ENCODE measurements around the gene ZNF888. TPM values are rescaled to one million over a fixed set of nuclear protein-coding genes. Genes with fewer than 3 reads are reported as not detected.
A peak's percentile ranks its signal among the peaks of the same experiment; 100 is the strongest.
"Not testable (repeated sequence)": the region's sequence is repeated elsewhere in the genome, so short reads cannot be mapped to it uniquely, and the experiment has no call there.

The ZNF888 gene
- polyA plus RNA-seq (ENCODE audit: insufficient read length), result 14.8 TPM
- long read RNA-seq, donor 1, result 0 reads
- long read RNA-seq, donor 2, full-length matches to known transcripts, result 1 of 1 reads
- long read RNA-seq, donor 2, partial matches to known transcripts, result 0 of 1 reads
- long read RNA-seq, donor 2, other reads (novel, unspliced or antisense), result 0 of 1 reads
- long read RNA-seq, donor 3, result 0 reads
- long read RNA-seq, donor 4, result 0 reads
- long read RNA-seq, donor 5, result 0 reads
- long read RNA-seq, donor 6, full-length matches to known transcripts, result 2 of 2 reads
- long read RNA-seq, donor 6, partial matches to known transcripts, result 0 of 2 reads
- long read RNA-seq, donor 6, other reads (novel, unspliced or antisense), result 0 of 2 reads
- long read RNA-seq, donor 7, partial matches to known transcripts, result 0 of 6 reads
- long read RNA-seq, donor 7, other reads (novel, unspliced or antisense), result 6 of 6 reads
- long read RNA-seq, donor 8, result 0 reads

DNA sequence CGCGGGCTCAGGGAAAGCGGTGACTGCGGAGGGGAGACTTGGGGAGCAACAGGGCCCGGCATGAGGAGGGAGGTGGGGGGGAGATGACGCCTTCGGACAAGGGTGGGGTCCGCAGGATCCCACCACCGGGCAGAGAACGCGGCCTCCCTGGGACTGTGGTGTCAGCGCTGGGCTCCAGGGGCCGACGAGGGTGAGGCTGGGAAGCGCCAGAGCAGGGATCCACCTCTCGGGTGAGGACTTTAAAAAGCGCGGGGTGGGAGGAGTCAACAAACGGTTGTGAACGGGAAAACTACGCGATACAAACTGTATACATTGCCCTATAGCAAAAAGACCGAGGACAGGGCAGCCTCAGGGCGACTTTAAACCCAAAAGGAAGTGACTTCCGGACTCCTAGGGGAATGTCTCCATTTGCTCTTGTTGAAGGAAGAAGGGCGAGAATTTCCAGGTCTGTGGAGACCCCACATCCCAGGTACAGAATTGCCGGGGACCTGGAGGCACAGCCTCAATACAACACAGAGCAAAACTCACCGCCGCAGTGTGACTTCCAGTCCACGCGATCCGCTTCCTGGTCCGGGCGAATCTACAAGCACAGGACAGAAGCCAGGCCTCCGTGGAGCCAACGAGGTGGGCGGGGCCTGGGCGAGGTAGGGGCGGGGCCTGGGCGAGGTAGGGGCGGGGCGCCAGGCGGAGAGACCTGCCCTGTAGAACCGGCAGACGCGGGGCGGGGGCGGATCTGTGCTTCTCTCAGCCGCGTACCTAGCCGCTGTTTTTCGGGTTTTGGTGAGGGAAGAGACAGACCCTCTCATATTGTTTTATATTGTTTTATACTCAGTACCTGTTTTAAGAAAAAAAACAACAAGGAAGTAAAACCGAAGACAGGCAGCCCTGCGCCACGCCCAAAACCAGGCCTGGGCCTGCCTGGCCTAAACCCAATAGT is at the start of gene ZNF888:
ZNF888 (minus strand) TSS at position 588 of the 937 bp plus-strand sequence. CDS start 5,555 bp downstream, outside the sequence.
- peak; percentile 80 for DNase-seq

DNA sequence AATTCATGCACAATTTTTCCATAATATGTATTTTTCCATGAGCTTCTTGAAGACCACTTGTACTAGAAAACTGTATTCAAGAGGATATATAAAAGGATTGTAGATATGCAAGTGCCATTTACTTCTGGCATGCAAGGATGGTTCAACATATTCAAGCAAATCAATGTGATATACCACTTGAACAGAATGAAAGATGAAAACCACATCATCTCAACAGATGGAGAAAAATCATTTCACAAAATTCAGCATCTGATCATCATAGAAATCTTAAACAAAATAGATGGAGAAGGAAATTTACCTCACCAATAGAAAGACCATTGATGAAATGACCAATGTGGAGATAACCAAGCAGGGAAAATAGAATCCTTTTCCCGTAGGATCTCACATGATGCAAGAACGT is 44.5 kb upstream of the ZNF888 start:
- DNase-seq, result no peak

DNA sequence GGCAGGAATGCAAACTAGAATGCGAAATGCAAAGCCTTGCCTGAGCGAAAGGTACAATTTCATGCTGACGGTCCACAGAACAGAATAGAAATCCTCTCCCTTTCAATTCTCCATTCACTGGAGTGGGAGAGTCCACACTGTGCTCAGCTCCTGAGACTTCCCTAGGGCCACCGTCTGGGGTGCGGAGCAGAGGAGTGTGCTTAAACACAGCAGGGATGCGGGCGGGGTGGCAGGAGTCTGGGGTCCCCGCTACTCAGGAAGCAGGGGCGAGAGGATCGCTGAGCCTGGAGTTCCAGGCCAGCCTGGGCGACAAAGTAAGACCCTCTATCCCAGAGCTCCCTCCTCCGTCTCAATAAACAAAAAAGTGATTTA is 40.0 kb upstream of the ZNF888 start:
- DNase-seq, result no peak

DNA sequence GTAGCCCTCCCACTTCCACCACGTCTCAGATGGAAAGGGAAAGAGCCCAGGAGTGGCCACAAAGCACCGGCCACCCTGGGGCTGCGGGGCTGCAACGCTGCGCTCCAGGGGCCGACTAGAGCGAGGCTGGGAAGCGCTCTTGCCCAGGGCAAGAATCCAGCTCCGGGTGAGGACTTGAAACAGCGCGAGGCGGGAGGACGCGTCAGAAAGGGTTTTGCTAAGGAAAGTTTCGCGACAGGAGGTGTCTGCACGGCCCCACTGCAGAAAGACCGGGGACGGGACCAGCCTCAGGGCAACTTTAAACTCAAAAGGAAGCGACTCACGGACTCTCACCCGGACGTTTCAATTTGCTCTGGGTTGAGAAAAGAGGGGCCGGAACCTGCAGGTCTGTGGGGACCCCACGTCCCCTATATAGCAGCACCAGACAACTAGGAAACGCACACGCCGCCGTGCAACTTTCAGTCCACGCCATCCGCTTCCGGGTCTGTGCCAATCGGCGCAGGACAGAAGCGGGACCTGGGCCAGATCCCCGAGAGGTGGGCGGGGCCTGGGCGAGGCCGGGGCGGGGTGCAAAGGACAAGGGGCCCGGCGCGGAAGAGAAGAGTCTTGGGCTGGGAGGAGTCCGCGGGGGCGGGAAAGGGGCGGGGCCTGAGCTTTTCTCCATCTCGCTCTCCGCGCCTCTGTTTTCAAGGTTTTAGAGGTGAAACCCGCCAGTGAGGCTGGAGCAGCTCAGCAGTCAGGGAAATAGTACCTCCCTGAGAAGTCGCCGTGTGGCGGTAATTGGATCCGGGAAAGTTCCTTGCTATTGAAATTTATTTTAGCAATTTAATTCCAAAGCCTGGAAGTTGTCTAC is 39.4 kb upstream of the ZNF888 start, which contains the start of gene ZNF816:
ZNF816 (minus strand) TSS at position 488 of the 853 bp plus-strand sequence. CDS start 6,792 bp downstream, outside the sequence.
- peak; percentile 95 for DNase-seq

DNA sequence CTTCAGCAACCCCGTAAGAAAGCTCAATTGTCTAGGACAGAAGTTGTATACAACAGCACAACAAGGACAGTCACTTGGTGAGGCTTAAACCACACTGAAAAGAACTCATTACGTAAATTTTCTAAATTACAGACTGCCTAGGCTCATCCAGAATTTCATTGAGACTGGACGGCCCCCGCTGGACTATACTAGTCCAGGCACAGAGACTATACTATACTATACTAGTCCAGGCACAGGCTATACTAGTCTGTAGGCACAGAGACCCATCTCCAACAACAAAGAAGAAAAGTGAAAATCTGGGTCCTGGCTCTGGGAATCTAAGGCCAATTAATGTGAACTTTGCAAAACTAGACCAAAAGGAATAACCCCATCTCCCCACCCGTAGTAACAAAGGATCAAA is 38.8 kb upstream of the ZNF888 start:
- no peak for DNase-seq

- DNase-seq, result no peak
Observed at GRCh38 chr19:52959613-52960295, 36.5 kb upstream of the ZNF888 start.

- no peak for DNase-seq
Observed at GRCh38 chr19:52957591-52957990, 34.4 kb upstream of the ZNF888 start.

- no peak for DNase-seq
Observed at GRCh38 chr19:52956917-52957316, 33.7 kb upstream of the ZNF888 start.

DNA sequence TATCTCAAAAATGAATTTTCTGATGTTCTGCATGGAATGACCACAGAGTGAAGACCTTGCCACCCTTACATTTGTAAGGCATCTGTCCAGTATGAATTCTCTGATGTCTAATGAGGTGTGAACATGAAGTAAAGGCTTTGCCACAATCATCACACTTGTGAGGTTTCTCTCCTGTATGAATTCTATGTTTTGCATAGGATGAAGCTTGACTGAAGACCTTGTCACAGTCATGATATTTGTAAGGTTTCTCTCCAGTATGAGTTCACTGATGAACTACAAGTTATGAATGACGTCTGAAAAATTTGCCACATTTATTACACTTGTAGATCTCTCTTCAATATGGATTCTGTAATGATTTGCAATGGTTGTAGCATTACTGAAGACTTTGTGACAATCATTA is 26.2 kb upstream of the ZNF888 start:
- DNase-seq, result no peak

- no peak for DNase-seq
Observed at GRCh38 chr19:52948025-52948770, 25.0 kb upstream of the ZNF888 start.

DNA sequence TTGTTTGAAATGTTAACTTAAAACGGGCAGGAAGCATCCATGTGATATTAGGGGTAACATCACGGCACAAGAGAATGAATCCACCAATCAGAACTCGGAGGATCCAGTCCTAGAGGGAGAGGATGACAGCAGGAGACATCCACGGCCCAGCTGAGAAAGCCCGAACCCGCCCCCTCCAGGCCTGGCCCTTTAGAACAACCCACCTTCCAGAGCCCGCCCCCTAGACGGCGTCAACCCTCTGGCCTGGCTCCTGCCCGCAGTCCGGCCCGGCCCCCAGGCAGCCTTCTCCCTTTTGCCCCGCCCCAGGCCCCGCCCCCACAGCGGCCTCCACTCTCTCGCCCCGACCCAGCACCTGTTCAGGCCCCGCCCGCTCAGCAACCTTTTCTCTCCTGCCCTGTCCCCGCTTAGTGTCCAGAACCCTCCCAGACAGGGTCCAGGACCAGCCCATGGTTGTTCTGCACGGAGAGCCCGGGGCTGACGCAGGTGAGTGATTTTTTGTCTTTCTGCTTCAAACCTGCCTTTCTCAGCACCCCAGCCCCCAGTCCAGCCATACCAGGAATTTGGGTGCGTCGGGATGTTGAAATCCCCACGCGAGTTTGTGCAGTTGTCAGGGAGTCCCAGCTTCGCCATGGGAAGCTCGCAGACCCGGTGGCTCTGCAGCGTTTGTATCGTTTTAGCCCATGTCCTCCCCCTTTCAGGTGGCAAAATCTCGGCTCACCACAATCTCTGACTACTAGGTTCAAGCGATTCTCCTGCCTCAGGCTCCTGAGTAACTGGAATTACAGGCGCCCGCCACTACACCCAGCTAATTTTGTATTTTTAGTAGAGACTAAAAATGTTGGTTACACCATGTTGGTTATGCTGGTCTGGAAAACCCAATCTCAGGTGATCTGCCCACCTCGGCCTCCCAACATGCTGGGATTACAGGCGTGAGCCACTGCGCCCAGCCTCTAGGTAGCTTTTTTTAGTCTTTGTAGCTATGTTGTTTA is 23.4 kb upstream of the ZNF888 start:
- DNase-seq, result peak; percentile 82

- no peak for DNase-seq
Observed at GRCh38 chr19:52945652-52946321, 22.6 kb upstream of the ZNF888 start.

DNA sequence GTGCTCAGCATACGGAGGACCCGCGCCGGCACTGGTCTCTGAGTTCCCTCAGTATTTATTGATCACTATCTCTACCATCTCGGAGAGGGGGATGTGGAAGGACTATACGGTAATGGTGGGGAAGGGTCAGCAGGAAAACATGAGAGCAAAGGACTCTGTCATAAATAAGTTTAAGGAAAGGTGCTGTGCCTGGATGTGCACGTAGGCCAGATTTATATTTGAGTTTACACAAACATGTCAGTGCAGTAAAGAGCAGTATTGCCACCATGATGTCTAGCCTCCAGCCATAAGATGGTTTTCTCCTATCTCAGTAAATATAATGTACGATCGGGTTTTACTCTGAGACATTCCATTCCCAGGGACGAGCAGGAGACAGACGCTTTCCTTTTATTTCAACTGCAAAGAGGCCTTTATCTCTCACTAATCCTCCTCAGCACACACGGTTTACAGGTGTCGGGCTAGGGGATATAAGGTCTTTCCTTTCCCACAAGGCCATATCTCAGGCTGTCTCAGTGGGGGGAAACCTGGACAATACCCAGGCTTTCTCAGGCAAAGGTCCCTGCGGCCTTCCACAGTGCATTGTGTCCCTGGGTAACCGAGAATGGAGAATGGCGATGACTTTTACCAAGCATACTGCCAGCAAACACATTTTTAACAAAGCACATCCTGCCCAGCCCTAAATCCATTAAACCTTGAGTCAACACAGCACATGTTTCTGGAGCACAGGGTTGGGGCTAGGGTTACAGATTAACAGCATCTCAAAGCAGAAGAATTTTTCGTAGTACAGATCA is 21.7 kb upstream of the ZNF888 start:
- DNase-seq, result not testable (repeated sequence)

DNA sequence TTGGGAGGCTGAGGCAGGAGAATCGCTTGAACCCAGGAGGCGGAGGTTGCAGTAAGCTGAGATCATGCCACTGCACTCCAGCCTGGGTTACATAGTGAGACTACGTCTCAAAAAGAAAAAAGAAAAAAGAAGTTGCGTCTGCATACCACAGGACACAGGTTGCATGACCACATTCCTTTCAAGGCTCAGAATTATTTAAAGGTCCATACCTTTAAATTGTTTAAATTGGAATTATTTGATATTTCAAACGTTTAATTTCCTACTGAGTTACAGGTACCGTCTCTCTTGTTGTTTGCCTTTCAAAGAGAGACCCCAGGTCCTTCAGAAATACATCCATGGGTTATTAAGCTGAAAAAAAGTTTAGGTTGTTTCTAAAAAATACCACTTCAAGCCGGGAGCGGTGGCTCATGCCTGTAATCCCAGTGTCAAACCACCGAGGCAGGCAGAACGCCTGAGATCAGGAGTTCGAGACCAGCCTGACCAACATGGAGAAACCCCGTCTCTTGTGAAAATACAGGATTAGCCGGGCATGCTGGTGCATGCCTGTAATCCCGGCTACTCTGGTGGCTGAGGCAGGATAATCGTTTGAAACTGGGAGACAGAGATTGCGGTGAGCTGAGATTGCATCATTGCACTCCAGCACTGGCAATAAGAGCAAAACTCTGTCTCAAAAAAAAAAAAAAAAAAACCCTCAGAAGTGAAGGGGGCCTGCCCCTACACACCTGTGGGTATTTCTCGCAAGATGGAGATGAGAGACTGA is 20.8 kb upstream of the ZNF888 start:
- DNase-seq, result no peak

DNA sequence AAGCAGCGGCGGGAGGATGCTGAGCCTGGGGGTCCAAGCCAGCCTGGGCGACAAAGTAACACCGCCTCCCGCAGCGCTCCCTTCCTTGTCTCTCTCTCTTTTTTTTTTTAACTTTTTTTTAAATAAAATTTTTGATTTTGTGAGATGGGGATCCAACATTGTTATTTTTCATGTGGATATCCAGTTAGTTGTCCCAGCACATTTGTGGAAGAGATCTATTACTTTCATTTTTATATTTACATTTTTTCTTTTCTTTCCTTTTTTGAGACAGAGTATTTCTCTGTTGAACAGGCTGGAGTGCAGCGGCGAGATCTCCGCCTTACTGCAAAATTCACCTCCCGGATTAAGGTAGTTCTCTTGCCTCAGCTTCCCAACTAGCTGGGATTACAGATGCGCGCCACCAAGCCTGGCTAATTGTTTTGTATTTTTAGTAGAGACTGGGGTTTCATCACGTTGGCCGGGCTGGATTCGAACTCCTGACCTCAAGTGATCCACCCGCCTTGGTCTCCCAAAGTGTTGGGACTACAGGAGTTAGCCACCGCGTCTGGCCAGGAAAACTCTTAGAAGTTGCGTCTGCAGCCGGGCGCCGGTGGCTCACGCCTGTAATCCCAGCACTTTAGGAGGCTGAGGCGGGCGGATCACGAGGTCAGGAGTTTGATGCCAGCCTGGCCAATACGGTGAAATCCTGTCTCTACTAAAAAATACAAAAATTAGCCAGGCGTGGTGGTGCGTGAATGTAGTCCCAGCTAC is 20.1 kb upstream of the ZNF888 start:
- no peak for DNase-seq
